Vagina (tissue), 2 donors: ENCODE measurements around the gene PLIN5. TPM values are rescaled to one million over a fixed set of nuclear protein-coding genes. Genes with fewer than 3 reads are reported as not detected.

Experiments used
- DNase-seq, 2 donors: peaks; one replicate each; pipeline ENCODE4 v3.0.0-alpha.2; 2017; ENCODE audit errors: extremely low spot score in 2 of 2
- H3K27ac ChIP-seq: fragments of 200-600 bp; sonication (generic); one replicate; pipeline ENCODE4 v1.5.1; 2019
- H3K27me3 ChIP-seq: fragments of 200-600 bp; sonication (generic); one replicate; pipeline ENCODE4 v1.5.1; 2019
- H3K36me3 ChIP-seq, 2 donors: fragments of 200-600 bp; sonication (generic); one replicate each; pipeline ENCODE4 v1.5.1; 2017 to 2019
- H3K4me1 ChIP-seq: fragments of 200-600 bp; sonication (generic); one replicate; pipeline ENCODE4 v1.5.1; 2019
- H3K4me3 ChIP-seq, 2 donors: fragments of 200-600 bp; sonication (generic); 1 replicate in 1 of 2; 2 replicates in 1 of 2; pipeline ENCODE4 v1.5.1; 2016 to 2019
- H3K9me3 ChIP-seq: fragments of 200-600 bp; sonication (generic); one replicate; pipeline ENCODE4 v1.5.1; 2019
- CTCF ChIP-seq, 3 experiments: fragments of 450-650 bp in 2 of 3; fragments of 200-600 bp in 1 of 3; sonication (generic) in 1 of 3; IDR thresholded peaks; one replicate each; pipeline ENCODE4 v1.5.1; 2017 to 2019; ENCODE audit warnings: antibody characterized with exemption in 3 of 3, mild to moderate bottlenecking in 2 of 3, moderate library complexity in 2 of 3
- POLR2A ChIP-seq, 2 donors: fragments of 450-650 bp; IDR thresholded peaks; one replicate each; pipeline ENCODE4 v1.6.1; 2017; ENCODE audit warnings: antibody characterized with exemption in 2 of 2, mild to moderate bottlenecking in 2 of 2, moderate library complexity in 2 of 2
- POLR2AphosphoS5 ChIP-seq, 2 donors: sonication (generic); formaldehyde crosslinking; IDR thresholded peaks; one replicate each; pipeline ENCODE4 v1.9.0; 2017; ENCODE audit warnings: antibody characterized with exemption in 2 of 2, mild to moderate bottlenecking in 2 of 2, low read depth in 1 of 2; ENCODE audit not compliant: insufficient read depth in 1 of 2
- intact Hi-C: fragments of 100-400 bp; cut with DNase I; formaldehyde crosslinking; loops from one replicate; pipeline ENCODE4 v1.15.1; 2023
- total RNA-seq: library from RNA; depleted of rRNA; stranded (reverse); fragments of >200 nt; gene quantifications from one replicate; pipeline ENCODE4 v1.2.3, GENCODE V29; 2016

PLIN5 gene
- total RNA-seq, 1 donor from 2014 or later: 8.8 TPM

- Histone ChIP-seq H3K36me3 (peaks cover 0 to 52% of the 10 kb centered on the region in 2 donors), H3K27me3 (no peaks in the 10 kb centered on the region), H3K4me3 (no peak overlapping the region), H3K9me3 (no peaks in the 10 kb centered on the region), H3K4me1 (no peaks in the 10 kb centered on the region), H3K27ac (no peak overlapping the region)
- no peak for DNase-seq
- no peak for TF ChIP-seq CTCF (IDR thresholded peaks at IDR 0.05)
- TF ChIP-seq POLR2A (IDR thresholded peaks at IDR 0.05): no peak
- no peak for TF ChIP-seq POLR2AphosphoS5 (IDR thresholded peaks at IDR 0.05; ENCODE audit: insufficient read depth in 1 of 2, low read depth in 1 of 2)
- intact Hi-C loops: no loop called here
These were observed 34.0 kb downstream of the PLIN5 start for GRCh38 chr19:4500841-4501591.

- H3K27me3 ChIP-seq: no peaks in the 10 kb centered on the region
- no peak overlapping the region for H3K27ac ChIP-seq
- intact Hi-C loops: no loop called here
- no peak overlapping the region for H3K4me3 ChIP-seq
- peaks cover 0 to 54% of the 10 kb centered on the region in 2 donors for H3K36me3 ChIP-seq
- H3K4me1 ChIP-seq: no peaks in the 10 kb centered on the region
- TF ChIP-seq POLR2AphosphoS5 (IDR thresholded peaks at IDR 0.05; ENCODE audit: insufficient read depth in 1 of 2, low read depth in 1 of 2) (no peak), CTCF (IDR thresholded peaks at IDR 0.05) (no peak), POLR2A (IDR thresholded peaks at IDR 0.05) (no peak)
- no peak for DNase-seq
- H3K9me3 ChIP-seq: no peaks in the 10 kb centered on the region
These were observed 35.2 kb downstream of the PLIN5 start for GRCh38 chr19:4499855-4500254.

- no peak for DNase-seq
- Histone ChIP-seq H3K27ac (no peak overlapping the region), H3K4me3 (no peak overlapping the region), H3K36me3 (peaks cover 0 to 60% of the 10 kb centered on the region in 2 donors), H3K27me3 (no peaks in the 10 kb centered on the region), H3K4me1 (no peaks in the 10 kb centered on the region), H3K9me3 (no peaks in the 10 kb centered on the region)
- intact Hi-C loops: no loop called here
- TF ChIP-seq POLR2AphosphoS5 (IDR thresholded peaks at IDR 0.05; ENCODE audit: insufficient read depth in 1 of 2, low read depth in 1 of 2): no peak
- TF ChIP-seq POLR2A (IDR thresholded peaks at IDR 0.05): no peak
- TF ChIP-seq CTCF (IDR thresholded peaks at IDR 0.05): no peak
These were observed 35.7 kb downstream of the PLIN5 start for GRCh38 chr19:4499318-4499717.

GRCh38 chr19:4498694-4499093 lies 36.3 kb downstream of the PLIN5 start:
- Histone ChIP-seq H3K27ac (no peak overlapping the region), H3K9me3 (no peaks in the 10 kb centered on the region), H3K27me3 (no peaks in the 10 kb centered on the region), H3K4me1 (no peaks in the 10 kb centered on the region), H3K4me3 (no peak overlapping the region), H3K36me3 (peaks cover 0 to 66% of the 10 kb centered on the region in 2 donors)
- TF ChIP-seq POLR2A (IDR thresholded peaks at IDR 0.05): no peak
- TF ChIP-seq POLR2AphosphoS5 (IDR thresholded peaks at IDR 0.05; ENCODE audit: insufficient read depth in 1 of 2, low read depth in 1 of 2): no peak
- DNase-seq: no peak
- intact Hi-C loops: no loop called here

- H3K36me3 ChIP-seq: peaks cover 0 to 70% of the 10 kb centered on the region in 2 donors
- H3K27ac ChIP-seq: no peak overlapping the region
- no peak for TF ChIP-seq POLR2A (IDR thresholded peaks at IDR 0.05)
- no peak for TF ChIP-seq CTCF (IDR thresholded peaks at IDR 0.05)
- no peak for TF ChIP-seq POLR2AphosphoS5 (IDR thresholded peaks at IDR 0.05; ENCODE audit: insufficient read depth in 1 of 2, low read depth in 1 of 2)
- H3K27me3 ChIP-seq: no peaks in the 10 kb centered on the region
- DNase-seq: no peak
- H3K9me3 ChIP-seq: no peaks in the 10 kb centered on the region
- intact Hi-C loops: no loop called here
- no peaks in the 10 kb centered on the region for H3K4me1 ChIP-seq
- H3K4me3 ChIP-seq: no peak overlapping the region
These were observed 37.1 kb downstream of the PLIN5 start for GRCh38 chr19:4497770-4498389.
